IPS-NIHi11 (cell line): ENCODE measurements around the gene IGSF8.
A peak's percentile ranks its signal among the peaks of the same experiment; 100 is the strongest.

ENCODE experiments used
- DNase-seq: peaks from one replicate; pipeline ENCODE4 v3.0.0; 2012; ENCODE audit warnings: mixed read lengths, low spot score

IGSF8 gene

DNA sequence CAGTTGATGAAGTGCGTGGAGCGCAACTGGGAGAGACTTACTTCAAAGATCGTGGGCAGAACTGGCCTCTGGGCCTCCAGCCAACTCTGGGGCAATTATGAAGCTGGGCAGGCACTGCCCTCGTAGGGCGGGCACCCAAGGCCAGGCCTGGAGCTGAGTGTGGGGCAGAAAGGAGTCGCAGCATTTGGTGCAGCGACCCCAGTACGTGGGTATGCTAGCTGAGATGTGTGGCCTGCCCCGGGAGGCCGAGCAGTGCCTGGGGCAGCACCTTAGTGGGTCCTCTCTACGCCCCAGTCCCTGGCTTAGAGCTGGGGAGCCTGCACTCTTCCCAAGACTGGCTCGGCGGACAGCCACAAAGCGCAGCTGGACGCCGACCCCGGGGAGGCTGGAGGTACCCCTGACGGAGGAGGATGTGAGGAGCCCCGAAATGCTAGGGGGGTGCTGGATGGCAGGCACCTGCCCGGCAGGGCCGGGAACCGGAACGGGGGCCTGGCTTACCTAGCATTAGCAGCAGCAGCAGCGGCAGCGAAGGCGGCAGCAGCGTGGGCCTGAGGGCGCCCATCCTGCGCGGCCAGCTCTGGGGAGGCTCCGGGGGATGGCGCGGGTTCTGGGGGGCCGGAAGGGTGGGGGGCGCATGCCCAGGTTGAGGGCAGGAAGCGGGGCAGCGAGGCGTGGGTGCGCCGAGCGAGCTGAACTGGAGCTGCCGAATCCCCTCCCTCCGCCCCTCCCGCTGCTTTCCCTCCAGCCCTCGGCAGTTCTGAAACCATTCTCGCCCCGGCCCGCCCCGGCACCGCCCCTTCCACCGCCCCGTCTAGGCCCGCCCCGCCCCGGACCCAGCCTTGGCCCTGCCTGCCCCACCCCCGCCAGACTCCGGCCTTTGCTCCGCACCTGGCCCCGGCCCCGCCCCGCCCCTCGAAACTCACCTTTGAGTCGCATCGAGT, at the start of gene IGSF8:
TSS of gene IGSF8 (minus strand) at position 709 of the 941 bp plus-strand sequence. CDS start at position 562, 147 bp downstream.
- peak; percentile 92 for DNase-seq

DNA sequence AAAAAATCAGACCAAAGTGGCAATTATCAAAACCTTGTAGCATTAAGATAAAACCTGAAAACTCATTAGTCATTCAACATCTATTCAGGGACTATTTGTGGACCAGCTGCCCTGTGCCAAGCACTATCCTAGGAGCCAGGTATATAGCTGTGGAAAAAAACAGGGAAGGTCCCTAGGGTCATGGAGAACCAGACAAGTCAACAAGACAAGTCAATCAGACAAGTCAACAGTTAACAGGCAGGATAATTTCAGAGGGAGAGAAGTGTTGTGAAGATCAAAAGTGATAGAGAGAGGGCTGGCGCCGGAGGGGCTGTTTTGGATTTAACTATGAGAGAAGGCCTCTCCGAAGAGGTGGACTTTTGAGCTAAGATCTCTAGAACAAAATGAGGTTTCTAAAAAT, 49.7 kb upstream of the IGSF8 start:
- no peak for DNase-seq

- DNase-seq = no peak
These were observed 47.7 kb upstream of the IGSF8 start for GRCh38 chr1:160146107-160146506.

DNA sequence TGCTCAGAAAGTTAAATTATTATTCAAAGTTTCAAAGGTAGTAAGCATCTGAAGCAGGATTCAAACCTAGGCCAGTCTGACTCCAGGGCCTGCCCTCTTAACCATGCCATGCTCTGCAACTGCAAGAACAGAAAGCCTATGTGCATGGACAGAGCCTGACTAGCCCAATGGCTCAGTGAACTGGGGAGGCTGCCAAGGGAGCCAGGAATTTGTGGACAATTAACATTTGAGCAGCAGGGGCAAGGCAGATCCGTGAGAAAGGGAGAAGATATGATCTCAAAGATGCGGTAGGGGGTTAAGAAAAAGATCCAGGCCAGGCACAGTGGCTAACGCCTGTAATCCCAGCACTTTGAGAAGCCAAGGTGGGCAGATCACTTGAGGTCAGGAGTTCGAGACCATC, 46.5 kb upstream of the IGSF8 start:
- DNase-seq = peak; percentile 35

- no peak for DNase-seq
These were observed 45.3 kb upstream of the IGSF8 start for GRCh38 chr1:160143695-160144094.

DNA sequence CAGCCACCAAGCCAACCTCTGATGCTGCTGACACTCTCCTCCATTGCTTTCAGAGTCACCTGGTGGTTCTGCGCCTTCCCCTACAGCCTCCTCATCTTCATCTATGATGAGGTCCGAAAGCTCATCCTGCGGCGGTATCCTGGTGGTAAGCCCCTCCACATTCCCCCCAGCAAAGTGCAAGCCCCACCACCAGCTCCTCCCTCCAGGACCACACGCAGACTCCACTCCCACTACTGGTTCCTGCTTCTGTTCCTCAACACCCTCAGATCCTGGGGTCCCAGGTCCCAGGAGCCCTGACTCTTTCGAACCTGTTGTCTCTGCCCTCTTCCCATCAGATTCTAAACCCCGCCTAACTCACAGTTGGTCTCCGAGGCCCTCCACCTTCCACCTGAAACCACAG, 41.4 kb upstream of the IGSF8 start:
- no peak for DNase-seq

GRCh38 chr1:160137216-160137862, 38.9 kb upstream of the IGSF8 start:
- DNase-seq = no peak

DNA sequence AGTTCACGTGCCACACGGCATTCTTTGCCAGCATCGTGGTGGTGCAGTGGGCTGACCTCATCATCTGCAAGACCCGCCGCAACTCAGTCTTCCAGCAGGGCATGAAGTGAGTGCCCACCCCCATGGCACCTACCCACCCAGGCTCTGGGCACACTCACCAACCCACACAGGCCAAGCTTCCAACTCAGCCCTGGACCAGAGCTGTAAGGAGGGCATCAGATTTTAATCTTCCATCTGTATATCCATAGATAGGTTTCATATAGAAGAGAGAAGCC, 38.4 kb upstream of the IGSF8 start:
- no peak for DNase-seq

DNA sequence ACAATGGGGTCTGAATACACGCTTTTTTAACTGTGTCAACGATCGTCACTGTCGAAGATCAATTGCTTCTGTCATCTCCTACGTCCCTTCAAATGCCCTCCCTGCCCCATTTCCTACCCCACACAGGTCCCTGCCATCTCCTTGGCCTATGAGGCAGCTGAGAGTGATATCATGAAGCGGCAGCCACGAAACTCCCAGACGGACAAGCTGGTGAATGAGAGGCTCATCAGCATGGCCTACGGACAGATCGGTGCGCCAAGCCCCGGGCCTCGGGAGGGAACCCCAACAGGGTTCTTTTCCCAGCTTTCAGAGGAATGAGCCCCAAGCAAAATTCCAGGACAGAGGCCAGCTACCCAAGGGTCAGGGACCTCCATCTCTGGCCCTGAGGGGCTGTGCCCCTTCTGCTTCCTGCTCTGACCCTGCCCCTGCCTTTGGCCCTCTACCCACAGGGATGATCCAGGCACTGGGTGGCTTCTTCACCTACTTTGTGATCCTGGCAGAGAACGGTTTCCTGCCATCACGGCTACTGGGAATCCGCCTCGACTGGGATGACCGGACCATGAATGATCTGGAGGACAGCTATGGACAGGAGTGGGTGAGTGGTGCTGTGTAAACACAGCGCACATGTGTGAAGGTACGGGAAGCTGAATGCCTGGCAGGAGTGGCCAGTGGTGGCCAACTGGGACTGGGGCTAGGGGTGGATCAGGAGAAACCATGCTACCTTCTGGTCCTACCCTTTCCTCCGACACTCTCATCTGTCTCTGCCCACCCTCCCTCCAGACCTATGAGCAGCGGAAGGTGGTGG, 37.9 kb upstream of the IGSF8 start:
- no peak for DNase-seq

GRCh38 chr1:160134791-160135572, 36.6 kb upstream of the IGSF8 start:
- DNase-seq = no peak

GRCh38 chr1:160133990-160134770, 35.8 kb upstream of the IGSF8 start:
- DNase-seq = no peak

- DNase-seq = no peak
These were observed 33.6 kb upstream of the IGSF8 start for GRCh38 chr1:160131803-160132565.

GRCh38 chr1:160130939-160131338, 32.5 kb upstream of the IGSF8 start:
- no peak for DNase-seq

DNA sequence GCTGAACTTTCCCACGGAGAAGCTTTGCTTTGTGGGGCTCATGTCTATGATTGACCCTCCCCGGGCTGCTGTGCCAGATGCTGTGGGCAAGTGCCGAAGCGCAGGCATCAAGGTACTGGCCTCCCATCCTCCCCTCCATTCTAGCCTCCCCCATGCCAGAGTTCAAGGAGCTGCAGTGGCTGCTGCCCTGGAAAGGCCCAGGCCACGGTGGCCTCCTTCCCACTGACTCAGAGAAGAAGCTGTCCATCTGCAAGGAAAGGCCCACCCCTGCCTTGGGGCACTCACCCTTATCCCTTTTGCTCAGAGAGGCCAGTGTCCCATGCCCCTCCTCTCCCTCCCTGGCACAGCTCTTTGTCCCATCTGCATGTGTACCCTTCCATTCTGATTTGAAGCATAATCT, 32.1 kb upstream of the IGSF8 start:
- no peak for DNase-seq

DNA sequence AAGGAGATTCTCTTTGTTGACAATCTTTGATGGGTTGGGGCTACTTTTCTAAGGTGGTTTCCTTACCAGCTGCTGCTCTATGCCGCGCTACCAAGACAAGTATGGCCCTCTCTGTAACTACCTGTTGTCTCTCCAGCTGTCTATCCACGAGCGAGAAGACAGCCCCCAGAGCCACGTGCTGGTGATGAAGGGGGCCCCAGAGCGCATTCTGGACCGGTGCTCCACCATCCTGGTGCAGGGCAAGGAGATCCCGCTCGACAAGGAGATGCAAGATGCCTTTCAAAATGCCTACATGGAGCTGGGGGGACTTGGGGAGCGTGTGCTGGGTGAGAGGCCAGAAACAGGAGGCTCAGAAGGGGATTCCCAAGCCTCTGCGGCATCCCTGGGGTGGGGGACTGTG, 31.5 kb upstream of the IGSF8 start:
- DNase-seq = no peak

- no peak for DNase-seq
These were observed 31.1 kb upstream of the IGSF8 start for GRCh38 chr1:160129558-160129957.

- no peak for DNase-seq
These were observed 30.6 kb upstream of the IGSF8 start for GRCh38 chr1:160129046-160129445.

DNA sequence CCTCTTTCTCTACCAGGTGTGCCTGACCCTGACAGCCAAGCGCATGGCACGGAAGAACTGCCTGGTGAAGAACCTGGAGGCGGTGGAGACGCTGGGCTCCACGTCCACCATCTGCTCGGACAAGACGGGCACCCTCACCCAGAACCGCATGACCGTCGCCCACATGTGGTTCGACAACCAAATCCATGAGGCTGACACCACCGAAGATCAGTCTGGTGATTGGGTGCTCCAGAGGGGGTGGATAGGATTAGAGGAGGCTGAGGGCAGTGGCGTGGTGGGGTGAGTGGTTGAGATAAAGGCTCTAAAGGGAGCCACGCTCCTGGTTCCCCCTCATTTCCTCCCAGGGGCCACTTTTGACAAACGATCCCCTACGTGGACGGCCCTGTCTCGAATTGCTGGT, 30.2 kb upstream of the IGSF8 start:
- DNase-seq = no peak

GRCh38 chr1:160127865-160128523, 29.6 kb upstream of the IGSF8 start:
- DNase-seq = no peak

GRCh38 chr1:160127381-160127780, 29.0 kb upstream of the IGSF8 start:
- DNase-seq = no peak
